GM12878 (cell line): ENCODE data around the gene ALG8. TPM values are rescaled to one million over a fixed set of nuclear protein-coding genes. Genes with fewer than 3 reads are reported as not detected.

Experiments used
- ATAC-seq: fragments of 200-7000 bp; cut with Tn5 transposase; 3 replicates; pipeline ENCODE4 v1.9.1; 2020; ENCODE audit warnings: mild to moderate bottlenecking, moderate library complexity
- BruUV-seq: library from RNA; stranded (reverse); fragments of 400-500 nt; replicated peaks from 2 replicates; lab custom pipeline; 2021; lab: Mats Ljungman, UMichigan
- CTCF ChIA-PET: fragments of 300-600 bp; sonication (Branson Sonifier 250); formaldehyde crosslinking; extraction: SDS; loops from one replicate; lab custom pipeline; 2021; ENCODE audit warnings: inconsistent platforms; lab: Yijun Ruan, JAX
- POLR2A ChIA-PET: fragments of 350-600 bp; formaldehyde crosslinking; extraction: SDS; loops from one replicate; lab custom pipeline; 2021; ENCODE audit warnings: inconsistent platforms; lab: Charles Lee
- RAD21 ChIA-PET: fragments of 300-600 bp; sonication (Branson Sonifier 250); formaldehyde crosslinking; loops from one replicate; lab custom pipeline; 2023; ENCODE audit warnings: antibody characterized with exemption; ENCODE audit not compliant: unreplicated experiment; lab: Charles Lee
- SMC1A ChIA-PET: fragments of 300-600 bp; sonication (Branson Sonifier 250); formaldehyde crosslinking; loops from one replicate; lab custom pipeline; 2023; ENCODE audit not compliant: unreplicated experiment, uncharacterized antibody; lab: Charles Lee
- DNase-seq: peaks from one replicate; pipeline ENCODE4 v3.0.0-alpha.2; 2011; ENCODE audit warnings: low read depth, low spot score
- FAIRE-seq: peaks from 3 replicates; lab custom pipeline; 2011; peaks lifted over from hg19 to GRCh38; lab: Jason Lieb, UNC
- H2AFZ ChIP-seq: 2 replicates; pipeline ENCODE4 v1.6.0; 2011; ENCODE audit warnings: low read depth, low read length, control low read depth; ENCODE audit not compliant: control insufficient read depth
- H3K27ac ChIP-seq: 2 replicates; pipeline ENCODE4 v1.5.1; 2011; ENCODE audit warnings: control low read depth; ENCODE audit not compliant: control insufficient read depth, insufficient read depth
- H3K27me3 ChIP-seq, 2 experiments: replicated peaks in 1 of 2; 2 replicates each; pipeline versions ENCODE4 v1.6.0 to v1.6.1; 2011; ENCODE audit warnings: low read length in 1 of 2; ENCODE audit not compliant: control insufficient read depth in 2 of 2, insufficient read depth in 2 of 2
- H3K36me3 ChIP-seq, 2 experiments: 2 replicates each; pipeline ENCODE4 v1.5.1; 2011; ENCODE audit warnings: low read length in 1 of 2; ENCODE audit not compliant: control insufficient read depth in 2 of 2, insufficient read depth in 2 of 2
- H3K4me1 ChIP-seq: 2 replicates; pipeline ENCODE4 v1.6.1; 2011; ENCODE audit warnings: mild to moderate bottlenecking, low read length, moderate library complexity, mixed read lengths; ENCODE audit not compliant: control insufficient read depth, insufficient read depth
- H3K4me2 ChIP-seq: 2 replicates; pipeline ENCODE4 v1.6.0; 2011; ENCODE audit warnings: control low read depth; ENCODE audit not compliant: control insufficient read depth, insufficient read depth
- H3K4me3 ChIP-seq: fragments of 200-600 bp; sonication (generic); 2 replicates; pipeline ENCODE4 v1.5.1; 2016
- H3K79me2 ChIP-seq: 2 replicates; pipeline ENCODE4 v1.6.0; 2011; ENCODE audit warnings: low read length; ENCODE audit not compliant: control insufficient read depth, insufficient read depth
- H3K9ac ChIP-seq: 2 replicates; pipeline ENCODE4 v1.8.0; 2011; ENCODE audit warnings: low read length, control low read depth, mixed read lengths; ENCODE audit not compliant: control insufficient read depth, insufficient read depth
- H3K9me3 ChIP-seq: replicated peaks from 3 replicates; pipeline ENCODE4 v1.5.1; 2011; ENCODE audit warnings: mild to moderate bottlenecking, low read length; ENCODE audit not compliant: control insufficient read depth, insufficient read depth
- H4K20me1 ChIP-seq: 2 replicates; pipeline ENCODE4 v1.6.0; 2011; ENCODE audit not compliant: control insufficient read depth, insufficient read depth
- CHD1 ChIP-seq: IDR thresholded peaks from 2 replicates; pipeline ENCODE4 v1.6.1; 2012; ENCODE audit warnings: low read depth, low read length, improper control_type of control experiment
- CHD4 ChIP-seq: fragments of 200-600 bp; sonication (generic); IDR thresholded peaks from 2 replicates; pipeline ENCODE4 v1.6.1; 2016; ENCODE audit warnings: mild to moderate bottlenecking
- IKZF2 ChIP-seq, 2 experiments: fragments of 450-650 bp; IDR thresholded peaks; 2 replicates each; pipeline ENCODE4 v1.6.1; 2017; ENCODE audit warnings: mild to moderate bottlenecking in 2 of 2, moderate library complexity in 2 of 2
- MTA2 ChIP-seq: fragments of 450-650 bp; IDR thresholded peaks from 2 replicates; pipeline ENCODE4 v1.6.1; 2016; ENCODE audit warnings: low read depth, mild to moderate bottlenecking, moderate library complexity
- NFYB ChIP-seq: IDR thresholded peaks from 2 replicates; pipeline ENCODE4 v1.6.1; 2011; ENCODE audit warnings: low read depth, mild to moderate bottlenecking, low read length, improper control_type of control experiment, moderate library complexity; ENCODE audit not compliant: insufficient read depth
- POU2F2 ChIP-seq: IDR thresholded peaks from 3 replicates; pipeline ENCODE4 v1.6.1; 2011; ENCODE audit warnings: low read depth, mild to moderate bottlenecking, low read length, borderline replicate concordance
- RCOR1 ChIP-seq: conservative IDR thresholded peaks from 2 replicates; pipeline ENCODE4 v1.6.1; 2012; ENCODE audit warnings: low read depth, low read length, improper control_type of control experiment
- RUNX3 ChIP-seq: IDR thresholded peaks from 2 replicates; pipeline ENCODE4 v1.6.1; 2012; ENCODE audit warnings: low read length, inconsistent platforms
- SREBF1 ChIP-seq: IDR thresholded peaks from 2 replicates; pipeline ENCODE4 v1.6.1; 2012; ENCODE audit warnings: mild to moderate bottlenecking, low read length
- SUPT20H ChIP-seq: IDR thresholded peaks from 2 replicates; pipeline ENCODE4 v1.6.1; 2011; ENCODE audit warnings: low read depth, mild to moderate bottlenecking, low read length, moderate library complexity, borderline replicate concordance; ENCODE audit not compliant: control insufficient read depth
- YBX1 ChIP-seq: fragments of 450-650 bp; IDR thresholded peaks from 2 replicates; pipeline ENCODE4 v1.6.1; 2016; ENCODE audit warnings: antibody characterized with exemption
- WGBS: methylation state at CpG from one replicate; pipeline ENCODE4 v1.1.6; 2016; ENCODE audit warnings: low lambda C conversion rate; ENCODE audit not compliant: insufficient replicate concordance, insufficient coverage; ENCODE audit errors: missing lambda C conversion rate; 5-methylcytosine and 5-hydroxymethylcytosine counted together
- in situ Hi-C: fragments of 300-500 bp; cut with MboI; formaldehyde crosslinking; loops from 9 replicates; pipeline ENCODE4 v1.14.3; 2018; ENCODE audit warnings: mixed read lengths
- intact Hi-C: fragments of 100-400 bp; cut with micrococcal nuclease; formaldehyde crosslinking; loops from one replicate; pipeline ENCODE4 v1.14.2; 2022; ENCODE audit not compliant: unreplicated experiment
- polyA plus RNA-seq, 11 experiments: library from polyadenylated mRNA; depleted of rRNA in 4 of 11; unstranded in 6 of 11; stranded (reverse) in 5 of 11; fragments of >200 nt; fragmentation: Nextera tagmentation in 4 of 11; fragmentation: Illumina TruSeq in 1 of 11; extraction: Ambion mirVana in 4 of 11; extraction: Trizol in 1 of 11; gene quantifications; 1 replicate in 1 of 11; 2 replicates in 10 of 11; pipeline versions ENCODE4 v1.2.1 to v1.2.3, GENCODE V29; 2011 to 2016; ENCODE audit warnings: inconsistent platforms in 2 of 11, missing spikeins in 2 of 11, low read depth in 1 of 11
- total RNA-seq, 4 experiments: library from RNA; depleted of rRNA in 3 of 4; stranded (reverse); fragments of >200 nt in 3 of 4; fragmentation: Illumina TruSeq in 1 of 4; extraction: Trizol in 1 of 4; gene quantifications; 2 replicates each; pipeline versions ENCODE4 v1.2.1 to v1.2.3, GENCODE V29; 2013 to 2021
- TF ChIP-seq, protein P1 (sequence below): IDR thresholded peaks from 2 replicates; pipeline ENCODE4 v1.6.1; 2011; ENCODE audit warnings: mild to moderate bottlenecking, low read depth, low read length, moderate library complexity; ENCODE audit not compliant: insufficient replicate concordance
- TF ChIP-seq, protein P2 (sequence below): fragments of 450-650 bp; IDR thresholded peaks from 2 replicates; pipeline ENCODE4 v1.6.1; 2016; ENCODE audit warnings: mild to moderate bottlenecking

The ALG8 gene
- total and polyA plus RNA-seq, 10 of the 15 experiments (the other 5 are each of a cell fraction or from before 2014, with no cell fraction given): 45.7 to 105 (median 68.4) TPM

DNA sequence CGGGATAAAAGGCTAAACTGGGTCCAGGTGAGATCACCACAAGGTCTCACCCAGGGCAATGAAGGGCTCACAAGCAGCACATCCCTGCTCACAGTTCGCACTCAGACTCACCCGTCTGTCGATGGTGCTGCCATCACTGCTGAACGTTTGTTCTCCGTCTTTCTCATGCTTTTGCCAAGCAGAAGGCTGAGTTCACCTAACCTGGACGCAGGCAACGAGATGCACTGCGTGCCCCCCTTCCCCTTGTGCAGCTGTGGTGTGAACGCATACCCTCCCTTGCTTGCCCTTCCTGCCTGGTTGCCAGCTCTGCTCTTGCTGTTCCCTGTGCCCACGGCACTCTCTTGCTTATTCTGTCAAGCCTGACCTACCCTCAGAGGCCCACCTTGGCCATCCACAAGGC is 31.0 kb upstream of the ALG8 start:
- Histone ChIP-seq H3K79me2 (no peaks in the 10 kb centered on the region), H3K27ac (no peak overlapping the region), H4K20me1 (no peaks in the 10 kb centered on the region), H3K27me3 (no peaks in the 10 kb centered on the region), H3K4me2 (no peak overlapping the region), H3K4me1 (no peaks in the 10 kb centered on the region), H3K9me3 (no peaks in the 10 kb centered on the region), H3K9ac (no peak overlapping the region), H3K36me3 (peaks cover 0 to 4% of the 10 kb centered on the region in 2 experiments; a peak in 3 of 4 replicates), H2AFZ (no peak overlapping the region), H3K4me3 (no peak overlapping the region)
- FAIRE-seq (no peak), ATAC-seq (no peak), DNase-seq (no peak)
- in situ Hi-C loops: no loop called here
- CTCF ChIA-PET: no interaction called here
- TF ChIP-seq NFYB (no peak), SREBF1 (no peak)
- TF ChIP-seq, protein P1, sequence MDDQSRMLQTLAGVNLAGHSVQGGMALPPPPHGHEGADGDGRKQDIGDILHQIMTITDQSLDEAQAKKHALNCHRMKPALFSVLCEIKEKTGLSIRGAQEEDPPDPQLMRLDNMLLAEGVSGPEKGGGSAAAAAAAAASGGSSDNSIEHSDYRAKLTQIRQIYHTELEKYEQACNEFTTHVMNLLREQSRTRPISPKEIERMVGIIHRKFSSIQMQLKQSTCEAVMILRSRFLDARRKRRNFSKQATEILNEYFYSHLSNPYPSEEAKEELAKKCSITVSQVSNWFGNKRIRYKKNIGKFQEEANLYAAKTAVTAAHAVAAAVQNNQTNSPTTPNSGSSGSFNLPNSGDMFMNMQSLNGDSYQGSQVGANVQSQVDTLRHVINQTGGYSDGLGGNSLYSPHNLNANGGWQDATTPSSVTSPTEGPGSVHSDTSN: no peak
- 66% methylated on average over 11 of the region's 11 CpGs for WGBS
- no TSS peak for BruUV-seq
- intact Hi-C loops: no loop called here
- RAD21 ChIA-PET: no interaction called here
- POLR2A ChIA-PET: no interaction called here
- SMC1A ChIA-PET: interaction anchor here (1.4 kb wide), 1 partner anchor 28 kb away, joined by 3 read pairs; no protein-coding TSS in a partner anchor

DNA sequence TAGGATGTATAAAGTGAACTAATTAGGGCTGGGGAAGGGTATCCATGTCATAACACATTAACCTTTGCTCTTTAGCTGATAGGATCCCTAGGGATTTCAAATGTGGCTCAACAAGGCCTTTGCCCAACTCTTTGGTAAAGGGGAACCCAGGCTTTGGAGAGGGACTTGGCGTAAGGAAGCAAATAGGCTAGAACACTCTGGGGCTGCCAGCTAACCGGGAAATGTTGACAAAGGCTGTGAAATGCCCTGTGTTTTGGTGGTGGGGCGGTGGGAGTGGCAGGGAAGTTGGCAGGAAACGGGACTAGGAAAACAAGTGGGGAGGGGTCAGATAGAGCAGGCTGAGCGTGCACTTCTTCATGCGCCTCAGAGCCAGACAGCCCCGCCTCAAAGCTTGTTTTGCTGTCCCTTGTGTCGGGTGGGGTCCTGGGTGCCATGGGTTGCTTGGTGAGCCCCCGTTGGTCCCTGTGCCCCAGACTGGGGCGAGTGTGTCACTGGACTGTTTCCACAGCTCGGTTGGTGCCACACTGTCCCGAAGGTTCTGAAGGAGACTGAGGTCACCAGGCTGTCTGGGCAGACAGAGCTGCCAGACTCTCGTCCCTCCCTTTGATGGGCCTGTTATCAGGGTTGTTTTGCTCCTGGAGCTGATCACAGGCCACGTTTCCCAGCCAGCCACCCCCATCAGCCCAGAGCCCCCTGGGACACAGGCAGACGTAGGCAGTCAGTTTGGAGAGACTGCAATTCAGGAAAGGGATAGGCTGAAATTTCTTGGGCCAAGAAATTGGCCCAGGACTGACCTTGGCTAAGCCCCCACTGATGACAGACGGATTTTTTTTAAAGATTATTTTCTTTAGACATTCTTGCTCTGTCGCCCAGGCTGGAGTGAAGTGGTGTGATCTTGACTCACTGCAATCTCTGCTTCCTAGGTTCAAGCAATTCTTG is 29.4 kb upstream of the ALG8 start:
- peaks cover 0 to 4% of the 10 kb centered on the region in 2 experiments; a peak in 3 of 4 replicates for H3K36me3 ChIP-seq
- no peaks in the 10 kb centered on the region for H3K9me3 ChIP-seq
- DNase-seq (no peak), FAIRE-seq (no peak), ATAC-seq (no peak)
- no peaks in the 10 kb centered on the region for H4K20me1 ChIP-seq
- ChIA-PET CTCF (no interaction called here), RAD21 (no interaction called here), SMC1A (no interaction called here), POLR2A (no interaction called here)
- no TSS peak for BruUV-seq
- WGBS: 52% methylated on average over 17 of the region's 17 CpGs
- intact Hi-C loops: no loop called here
- no peak overlapping the region for H2AFZ ChIP-seq
- no peak overlapping the region for H3K4me2 ChIP-seq
- H3K4me1 ChIP-seq: no peaks in the 10 kb centered on the region
- H3K4me3 ChIP-seq: no peak overlapping the region
- H3K79me2 ChIP-seq: no peaks in the 10 kb centered on the region
- TF ChIP-seq SUPT20H (no peak), MTA2 (no peak), YBX1 (no peak), IKZF2 (IDR thresholded peaks at IDR 0.05) (no peak), CHD1 (no peak), CHD4 (no peak), POU2F2 (no peak), RUNX3 (no peak), RCOR1 (no peak)
- TF ChIP-seq, protein P2, sequence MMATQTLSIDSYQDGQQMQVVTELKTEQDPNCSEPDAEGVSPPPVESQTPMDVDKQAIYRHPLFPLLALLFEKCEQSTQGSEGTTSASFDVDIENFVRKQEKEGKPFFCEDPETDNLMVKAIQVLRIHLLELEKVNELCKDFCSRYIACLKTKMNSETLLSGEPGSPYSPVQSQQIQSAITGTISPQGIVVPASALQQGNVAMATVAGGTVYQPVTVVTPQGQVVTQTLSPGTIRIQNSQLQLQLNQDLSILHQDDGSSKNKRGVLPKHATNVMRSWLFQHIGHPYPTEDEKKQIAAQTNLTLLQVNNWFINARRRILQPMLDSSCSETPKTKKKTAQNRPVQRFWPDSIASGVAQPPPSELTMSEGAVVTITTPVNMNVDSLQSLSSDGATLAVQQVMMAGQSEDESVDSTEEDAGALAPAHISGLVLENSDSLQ: no peak
- H3K9ac ChIP-seq: no peak overlapping the region
- no peaks in the 10 kb centered on the region for H3K27me3 ChIP-seq
- in situ Hi-C loops: no loop called here
- no peak overlapping the region for H3K27ac ChIP-seq
